Colon (tissue), 2 donors: ENCODE measurements around the gene BBS7.

Experiments used
- FAIRE-seq: peaks from 2 replicates; lab custom pipeline; 2012; peaks lifted over from hg19 to GRCh38; lab: Jason Lieb, UNC
- donor health status: control.
- donor health status: control.

Gene BBS7

GRCh38 chr4:121790976-121791375 is 79.3 kb downstream of the BBS7 start:
- no peak for FAIRE-seq

- no peak for FAIRE-seq
Measured at GRCh38 chr4:121789960-121790829, 80.1 kb downstream of the BBS7 start.

- FAIRE-seq = no peak
Measured at GRCh38 chr4:121789455-121789854, 80.8 kb downstream of the BBS7 start.

GRCh38 chr4:121788896-121789295 is 81.4 kb downstream of the BBS7 start:
- no peak for FAIRE-seq

GRCh38 chr4:121786221-121786620 is 84.1 kb downstream of the BBS7 start:
- FAIRE-seq = no peak

GRCh38 chr4:121785479-121785878 is 84.8 kb downstream of the BBS7 start:
- no peak for FAIRE-seq

- FAIRE-seq = no peak
Measured at GRCh38 chr4:121784975-121785374, 85.3 kb downstream of the BBS7 start.

- no peak for FAIRE-seq
Measured at GRCh38 chr4:121784401-121784800, 85.9 kb downstream of the BBS7 start.

GRCh38 chr4:121783210-121783609 is 87.1 kb downstream of the BBS7 start:
- FAIRE-seq = no peak

- no peak for FAIRE-seq
Measured at GRCh38 chr4:121778991-121779628, 91.2 kb downstream of the BBS7 start.

- FAIRE-seq = no peak
Measured at GRCh38 chr4:121777625-121778024, 92.6 kb downstream of the BBS7 start.

GRCh38 chr4:121776610-121777401 is 93.5 kb downstream of the BBS7 start:
- FAIRE-seq = no peak
